ENCODE measurements around the gene SMIM20.

GRCh38 chr4:25938366-25938765 lies 24.3 kb downstream of the SMIM20 start:
- TF ChIP-seq CTCF (IDR thresholded peaks at IDR 0.05) (no peak), POLR2A (IDR thresholded peaks at IDR 0.05) (no peak)
